NCI-H2029 treated with DMSO at 0.1 percent for 48 hours (cell line): ENCODE results near the gene DYTN.

Experiments used
- DNase-seq: peaks from one replicate; lab custom pipeline; 2025; lab: John Stamatoyannopoulos, UW

DYTN gene

GRCh38 chr2:206611736-206612135 is 106.5 kb downstream of the DYTN start:
- no peak for DNase-seq

GRCh38 chr2:206611191-206611590 is 107.0 kb downstream of the DYTN start:
- no peak for DNase-seq

- DNase-seq = no peak
Measured at GRCh38 chr2:206610451-206610850, 107.7 kb downstream of the DYTN start.

GRCh38 chr2:206603243-206603642 is 115.0 kb downstream of the DYTN start:
- no peak for DNase-seq
